Astrocyte (in vitro differentiated cells and primary cell): ENCODE data around the gene PDSS2. TPM values are rescaled to one million over a fixed set of nuclear protein-coding genes. Genes with fewer than 3 reads are reported as not detected.

Source experiments
- DNase-seq: peaks from one replicate; pipeline ENCODE4 v3.0.0-alpha.2; 2010; ENCODE audit warnings: low read depth
- FAIRE-seq: peaks from 2 replicates; lab custom pipeline; 2011; peaks lifted over from hg19 to GRCh38; lab: Jason Lieb, UNC
- H2AFZ ChIP-seq: 2 replicates; pipeline ENCODE4 v1.6.0; 2012; ENCODE audit warnings: low read depth, low read length, inconsistent platforms
- H3K27ac ChIP-seq: 2 replicates; pipeline ENCODE4 v1.5.1; 2011; ENCODE audit warnings: low read depth, low read length, inconsistent platforms
- H3K27me3 ChIP-seq: 2 replicates; pipeline ENCODE4 v1.6.0; 2011; ENCODE audit warnings: low read length, inconsistent platforms; ENCODE audit not compliant: insufficient read depth
- H3K36me3 ChIP-seq: 2 replicates; pipeline ENCODE4 v1.5.1; 2011; ENCODE audit warnings: low read length, inconsistent platforms; ENCODE audit not compliant: insufficient read depth
- H3K4me1 ChIP-seq: 2 replicates; pipeline ENCODE4 v1.5.1; 2011; ENCODE audit warnings: low read length, inconsistent platforms; ENCODE audit not compliant: insufficient read depth
- H3K4me2 ChIP-seq: 2 replicates; pipeline ENCODE4 v1.6.0; 2012; ENCODE audit warnings: low read length, inconsistent platforms
- H3K4me3 ChIP-seq: 2 replicates; pipeline ENCODE4 v1.5.1; 2011; ENCODE audit warnings: low read depth, mild to moderate bottlenecking, low read length, inconsistent platforms; ENCODE audit not compliant: insufficient read depth
- H3K79me2 ChIP-seq: 2 replicates; pipeline ENCODE4 v1.6.0; 2012; ENCODE audit warnings: mild to moderate bottlenecking, low read length, inconsistent platforms; ENCODE audit not compliant: insufficient read depth
- H3K9ac ChIP-seq: 2 replicates; pipeline ENCODE4 v1.6.0; 2012; ENCODE audit warnings: mild to moderate bottlenecking, low read length, inconsistent platforms
- H3K9me3 ChIP-seq: 2 replicates; pipeline ENCODE4 v1.5.1; 2012; ENCODE audit warnings: low read depth, mild to moderate bottlenecking, low read length, inconsistent platforms; ENCODE audit not compliant: insufficient read depth
- H4K20me1 ChIP-seq: 2 replicates; pipeline ENCODE4 v1.6.0; 2012; ENCODE audit warnings: low read length, inconsistent platforms; ENCODE audit not compliant: insufficient read depth
- H3K27ac Mint-ChIP-seq: one replicate; pipeline ENCODE4 v1.8.0; 2021; ENCODE audit warnings: mild to moderate bottlenecking, mixed read lengths; ENCODE audit not compliant: unreplicated experiment
- H3K27me3 Mint-ChIP-seq: one replicate; pipeline ENCODE4 v1.8.0; 2021; ENCODE audit warnings: low read depth, mixed read lengths; ENCODE audit not compliant: unreplicated experiment
- H3K36me3 Mint-ChIP-seq: one replicate; pipeline ENCODE4 v1.8.0; 2021; ENCODE audit warnings: low read depth, mixed read lengths; ENCODE audit not compliant: unreplicated experiment
- H3K4me1 Mint-ChIP-seq: one replicate; pipeline ENCODE4 v1.8.0; 2021; ENCODE audit warnings: low read depth, mixed read lengths; ENCODE audit not compliant: unreplicated experiment
- H3K4me3 Mint-ChIP-seq: one replicate; pipeline ENCODE4 v1.8.0; 2021; ENCODE audit warnings: mild to moderate bottlenecking, moderate library complexity, mixed read lengths; ENCODE audit not compliant: unreplicated experiment
- H3K9me3 Mint-ChIP-seq: one replicate; pipeline ENCODE4 v1.8.0; 2021; ENCODE audit warnings: mild to moderate bottlenecking, mixed read lengths; ENCODE audit not compliant: unreplicated experiment
- CTCF ChIP-seq: IDR thresholded peaks from 2 replicates; pipeline ENCODE4 v1.5.1; 2011; ENCODE audit warnings: low read depth, mild to moderate bottlenecking, inconsistent platforms, low read length, moderate library complexity; ENCODE audit not compliant: insufficient read depth
- EZH2 ChIP-seq: IDR thresholded peaks from 2 replicates; pipeline ENCODE4 v1.6.1; 2012; ENCODE audit warnings: mild to moderate bottlenecking, low read length, inconsistent platforms; ENCODE audit not compliant: insufficient read depth
- total RNA-seq: library from RNA; stranded (reverse); gene quantifications from 2 replicates; pipeline ENCODE4 v1.2.1, GENCODE V29; 2021

The PDSS2 gene
- total RNA-seq, 1 donor from 2014 or later, result 7.7 TPM

DNA sequence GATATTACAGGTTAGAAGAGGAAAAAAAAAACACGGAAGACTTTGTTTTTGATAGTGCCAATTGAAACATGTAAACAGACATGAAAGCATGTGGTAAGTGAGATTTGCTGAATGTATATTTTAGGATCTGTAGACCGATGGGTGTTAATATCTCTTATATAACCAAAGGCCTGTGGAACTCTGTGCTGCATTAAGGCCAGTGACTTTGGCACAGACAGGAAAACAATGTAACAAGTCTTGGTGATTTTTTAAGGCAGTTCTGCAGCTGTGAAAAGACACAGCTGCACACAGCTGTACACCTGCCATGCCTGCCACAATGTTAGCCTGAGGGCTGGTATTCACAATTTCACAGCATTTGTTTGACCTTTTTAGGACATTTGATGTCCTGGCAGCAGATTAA is 36.6 kb upstream of the PDSS2 start:
- no peak overlapping the region for H2AFZ ChIP-seq
- FAIRE-seq (no peak), DNase-seq (no peak)
- no peaks in the 10 kb centered on the region for H3K36me3 ChIP-seq
- peaks cover 7% of the 10 kb centered on the region for H4K20me1 ChIP-seq
- Mint-ChIP-seq H3K27ac (no peak overlapping the region), H3K4me1 (peaks cover 9% of the 10 kb centered on the region), H3K4me3 (no peak overlapping the region), H3K36me3 (no peaks in the 10 kb centered on the region), H3K27me3 (no peaks in the 10 kb centered on the region), H3K9me3 (no peaks in the 10 kb centered on the region)
- H3K79me2 ChIP-seq, result no peaks in the 10 kb centered on the region
- peaks cover 21% of the 10 kb centered on the region for H3K4me1 ChIP-seq
- no peak overlapping the region for H3K9ac ChIP-seq
- no peak overlapping the region for H3K4me3 ChIP-seq
- no peak overlapping the region for H3K4me2 ChIP-seq
- TF ChIP-seq CTCF, result no peak
- TF ChIP-seq EZH2, result no peak
- H3K27me3 ChIP-seq, result peaks cover 8% of the 10 kb centered on the region
- H3K27ac ChIP-seq, result no peak overlapping the region
- no peaks in the 10 kb centered on the region for H3K9me3 ChIP-seq

- Mint-ChIP-seq H3K4me3 (no peak overlapping the region), H3K27ac (no peak overlapping the region), H3K27me3 (no peaks in the 10 kb centered on the region), H3K4me1 (peaks cover 9% of the 10 kb centered on the region), H3K36me3 (no peaks in the 10 kb centered on the region), H3K9me3 (no peaks in the 10 kb centered on the region)
- H3K4me3 ChIP-seq, result no peak overlapping the region
- H3K27me3 ChIP-seq, result peaks cover 8% of the 10 kb centered on the region
- FAIRE-seq (no peak), DNase-seq (no peak)
- no peak overlapping the region for H3K9ac ChIP-seq
- H3K79me2 ChIP-seq, result no peaks in the 10 kb centered on the region
- TF ChIP-seq EZH2 (no peak), CTCF (no peak)
- H3K9me3 ChIP-seq, result no peaks in the 10 kb centered on the region
- peaks cover 7% of the 10 kb centered on the region for H4K20me1 ChIP-seq
- peak overlapping the region; percentile 61 for H2AFZ ChIP-seq
- H3K27ac ChIP-seq, result no peak overlapping the region
- no peaks in the 10 kb centered on the region for H3K36me3 ChIP-seq
- H3K4me1 ChIP-seq, result peaks cover 21% of the 10 kb centered on the region
- peak overlapping the region; percentile 66 for H3K4me2 ChIP-seq
Observed at GRCh38 chr6:107495196-107495643, 35.9 kb upstream of the PDSS2 start.

DNA sequence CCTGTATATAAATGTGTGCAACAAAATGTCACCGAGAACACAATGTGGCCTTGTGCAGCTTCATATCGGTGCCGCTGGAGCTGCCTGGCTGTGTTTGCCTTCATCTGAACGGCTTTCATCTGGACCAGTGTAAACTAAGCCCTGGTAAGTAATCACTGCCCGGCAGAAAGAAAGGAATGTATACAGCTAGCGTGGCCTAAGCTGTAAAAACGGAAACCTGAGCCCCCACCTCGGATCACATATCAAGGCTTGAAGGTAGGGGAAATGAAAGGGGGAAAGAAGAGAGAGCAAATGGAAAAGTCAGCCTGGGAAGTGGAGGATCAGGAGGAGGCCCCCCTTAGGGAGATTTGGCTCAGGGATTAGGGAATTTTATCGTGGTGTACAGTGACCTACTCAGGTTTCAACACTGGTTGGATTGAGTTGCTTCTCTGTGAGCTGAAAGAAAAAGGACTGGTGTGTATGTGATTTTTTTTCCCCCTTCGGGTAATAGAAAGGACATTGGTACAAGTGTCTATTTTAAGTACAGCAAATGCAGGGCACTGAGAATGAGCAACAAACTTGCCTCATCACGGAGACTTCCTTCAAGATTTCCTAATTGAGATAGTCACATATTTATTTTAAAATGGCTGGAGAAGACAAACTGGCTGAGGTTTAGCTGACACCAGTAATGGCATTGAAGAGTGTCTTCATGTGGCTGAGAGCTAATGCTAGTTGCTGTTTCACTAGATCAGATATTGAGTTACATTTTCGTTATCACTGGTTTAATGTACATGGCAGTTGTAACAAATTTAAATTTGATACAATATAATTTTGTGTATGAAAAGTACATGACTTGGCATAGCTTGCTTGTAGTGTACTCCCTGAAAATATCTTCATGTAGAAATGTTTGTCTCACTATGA is 34.0 kb upstream of the PDSS2 start:
- Histone ChIP-seq H3K4me3 (no peak overlapping the region), H2AFZ (peak overlapping the region; percentile 1), H3K9me3 (no peaks in the 10 kb centered on the region), H3K4me1 (peaks cover 30% of the 10 kb centered on the region), H3K27me3 (peaks cover 15% of the 10 kb centered on the region), H3K9ac (no peak overlapping the region), H3K27ac (no peak overlapping the region), H4K20me1 (peaks cover 7% of the 10 kb centered on the region), H3K36me3 (no peaks in the 10 kb centered on the region), H3K4me2 (peak overlapping the region; percentile 98), H3K79me2 (no peaks in the 10 kb centered on the region)
- Mint-ChIP-seq H3K9me3 (no peaks in the 10 kb centered on the region), H3K4me3 (no peak overlapping the region), H3K36me3 (no peaks in the 10 kb centered on the region), H3K27ac (no peak overlapping the region), H3K27me3 (peaks cover 3% of the 10 kb centered on the region), H3K4me1 (peaks cover 11% of the 10 kb centered on the region)
- no peak for FAIRE-seq
- DNase-seq, result peak; percentile 20
- TF ChIP-seq CTCF (no peak), EZH2 (no peak)
